Daoy (cell line): Measurements from ENCODE around the gene SHANK2. TPM values are rescaled to one million over a fixed set of nuclear protein-coding genes. Genes with fewer than 3 reads are reported as not detected.
"Not testable (repeated sequence)": the region's sequence is repeated elsewhere in the genome, so short reads cannot be mapped to it uniquely, and the experiment has no call there.

Source experiments
- DNase-seq: peaks from one replicate; pipeline ENCODE4 v3.0.0-alpha.2; 2015; ENCODE audit warnings: low read depth
- total RNA-seq: library from RNA; depleted of rRNA; stranded (reverse); fragments of >200 nt; shearing (Covaris generic); gene quantifications from 2 replicates; pipeline ENCODE4 v1.2.3, GENCODE V29; 2014

The SHANK2 gene
- total RNA-seq, 1 experiment from 2014 or later: 0.29 TPM

DNA sequence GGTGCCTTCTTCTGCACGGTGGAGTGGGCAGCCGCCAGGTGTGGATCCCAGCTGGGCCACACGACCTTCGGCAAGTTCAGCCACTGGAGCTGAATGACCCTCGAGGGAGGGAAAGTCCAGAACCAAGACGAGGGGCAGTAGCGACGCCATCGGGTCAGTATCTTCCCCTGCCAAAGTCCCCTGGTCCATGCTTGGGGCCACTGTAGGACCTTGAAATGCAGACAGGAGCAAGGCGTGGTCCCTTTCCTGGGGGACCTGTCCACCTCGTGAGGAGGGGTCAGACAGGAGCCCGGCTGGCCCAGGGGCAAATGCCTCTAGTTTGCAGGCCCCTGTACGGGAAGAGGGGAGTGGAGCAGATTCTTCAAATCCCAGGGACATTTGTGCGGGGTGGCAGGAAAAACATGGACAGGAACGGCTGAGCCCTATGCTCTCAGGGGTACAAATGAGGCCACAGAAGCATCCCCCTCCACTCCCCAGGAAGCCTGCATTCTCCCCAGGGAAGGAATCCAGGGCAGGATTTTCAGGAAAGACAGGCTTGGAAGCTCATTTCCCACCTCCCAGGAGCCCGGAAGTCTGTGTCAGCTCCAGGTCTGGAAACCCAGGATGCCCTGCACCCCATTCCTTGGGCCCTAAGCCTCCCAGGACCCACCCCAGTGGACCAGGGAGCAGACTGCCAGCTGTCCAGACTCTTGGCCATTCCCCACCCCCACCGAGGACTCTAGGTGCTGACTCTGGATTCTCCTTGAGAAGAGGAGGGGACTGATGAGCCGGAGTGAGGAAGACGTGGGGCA is 6.6 kb downstream of the SHANK2 start:
- DNase-seq: no peak

DNA sequence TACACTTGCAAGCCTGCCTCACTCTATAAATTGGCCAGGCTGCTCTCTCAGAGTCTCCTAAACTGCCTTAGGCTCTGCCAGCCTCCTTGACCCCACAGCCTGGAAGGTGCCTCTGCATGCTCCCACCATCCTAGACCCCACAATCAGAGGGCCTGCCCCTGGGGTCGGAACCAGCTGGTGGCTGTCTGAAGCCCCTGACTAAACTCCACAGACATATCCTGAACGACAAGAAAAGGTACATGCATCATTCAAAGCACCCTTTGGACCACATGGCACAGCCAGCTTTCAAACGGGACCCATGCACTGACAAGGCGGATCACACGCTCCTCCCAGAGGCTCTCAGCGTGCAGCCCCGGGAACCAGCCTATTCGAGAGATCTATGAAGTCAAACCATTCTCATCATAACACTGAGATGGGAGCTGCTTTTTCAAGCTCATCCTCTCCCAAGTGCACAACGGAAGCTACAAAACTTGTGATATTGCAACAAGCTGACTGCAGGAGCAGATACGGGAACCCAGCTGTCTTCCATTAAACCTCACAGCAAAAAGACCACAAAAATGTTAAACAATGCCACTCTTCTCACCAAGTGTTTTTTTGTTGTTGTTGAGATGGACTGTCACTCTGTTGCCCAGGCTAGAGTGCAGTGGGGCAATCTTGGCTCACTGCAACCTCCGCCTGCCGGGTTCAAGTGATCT is 8.1 kb downstream of the SHANK2 start:
- DNase-seq: no peak

DNA sequence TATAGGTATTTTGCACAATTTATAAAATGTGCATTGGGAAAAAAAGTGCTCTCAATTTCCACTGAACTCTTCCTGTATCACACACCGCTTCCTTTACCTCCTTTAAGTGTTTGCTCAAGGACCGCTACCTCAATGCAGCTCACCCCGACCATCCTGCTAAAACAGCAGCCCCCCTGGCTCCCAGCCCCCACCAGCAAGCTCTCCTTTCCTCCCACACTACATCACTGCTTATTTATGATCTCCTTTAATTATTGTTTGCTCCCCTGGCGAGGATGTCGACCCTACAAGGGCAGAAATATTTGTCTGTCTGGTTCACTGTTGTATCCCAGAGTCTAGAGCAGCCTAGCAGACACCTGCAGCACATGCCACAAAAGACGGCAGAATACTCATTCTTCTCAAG is 10.0 kb downstream of the SHANK2 start:
- DNase-seq: no peak

DNA sequence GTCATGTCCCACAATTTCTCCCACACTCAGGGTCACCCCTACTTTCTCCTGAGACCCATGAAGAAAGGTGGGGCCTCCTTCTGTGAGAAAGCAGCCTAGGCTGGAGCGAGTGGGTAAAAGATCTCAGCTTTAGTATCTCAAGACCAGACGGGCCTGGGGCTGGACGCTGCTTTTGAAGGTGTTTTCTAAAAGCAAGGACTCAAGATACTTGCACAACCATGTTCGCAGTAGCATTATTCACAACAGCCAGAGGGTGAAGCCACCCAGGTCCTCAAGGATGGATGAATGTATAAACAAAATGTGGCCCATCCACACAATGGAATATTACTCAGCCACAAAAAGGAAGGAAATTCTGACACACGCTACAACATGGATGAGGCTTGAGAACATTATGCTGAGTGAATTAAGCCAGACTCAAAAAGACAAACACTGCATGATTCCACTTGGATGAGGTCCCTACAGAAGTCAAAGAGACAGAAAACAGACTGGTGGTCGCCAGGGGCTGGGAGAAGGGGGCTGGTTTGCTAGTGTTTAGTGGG is 10.6 kb downstream of the SHANK2 start:
- no peak for DNase-seq

DNA sequence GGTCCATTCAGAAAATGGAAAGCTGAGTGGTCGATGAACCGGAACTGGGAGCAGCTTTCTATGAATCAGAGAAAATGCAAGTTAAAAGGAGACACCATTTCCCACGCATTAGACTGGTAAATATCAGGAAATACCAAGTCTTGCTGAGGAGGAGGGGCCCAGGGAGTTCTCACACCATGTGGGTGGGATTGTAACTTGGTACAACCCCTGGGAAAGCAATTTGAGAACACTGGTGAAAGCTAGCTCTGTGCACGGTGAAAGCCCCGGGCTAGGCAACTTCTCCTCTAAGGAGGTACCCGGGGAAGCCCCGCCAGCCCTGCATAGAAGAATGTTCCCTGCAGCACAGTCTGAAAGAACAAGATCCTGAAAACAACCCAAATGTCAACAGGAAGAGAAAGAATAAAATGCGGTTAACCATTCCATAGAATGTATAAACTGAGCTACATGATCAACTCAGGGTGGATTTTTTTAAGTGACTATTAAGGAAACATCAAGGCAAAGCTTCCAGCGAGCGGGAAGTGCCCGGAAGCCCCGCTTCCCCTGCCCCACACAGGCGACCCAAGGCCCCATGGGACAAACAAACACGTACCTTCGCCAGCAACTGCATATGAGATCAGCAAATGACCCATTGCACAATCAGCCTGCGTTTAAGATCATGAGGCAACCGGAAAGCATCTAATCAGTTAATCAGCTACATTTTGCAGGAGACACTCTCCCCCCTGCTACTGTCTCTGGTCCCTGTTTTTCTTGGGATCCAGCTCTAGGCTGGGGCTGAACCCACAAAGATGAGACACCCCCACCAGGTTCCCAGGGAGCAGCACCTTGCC is 11.3 kb downstream of the SHANK2 start:
- peak; percentile 85 for DNase-seq

DNA sequence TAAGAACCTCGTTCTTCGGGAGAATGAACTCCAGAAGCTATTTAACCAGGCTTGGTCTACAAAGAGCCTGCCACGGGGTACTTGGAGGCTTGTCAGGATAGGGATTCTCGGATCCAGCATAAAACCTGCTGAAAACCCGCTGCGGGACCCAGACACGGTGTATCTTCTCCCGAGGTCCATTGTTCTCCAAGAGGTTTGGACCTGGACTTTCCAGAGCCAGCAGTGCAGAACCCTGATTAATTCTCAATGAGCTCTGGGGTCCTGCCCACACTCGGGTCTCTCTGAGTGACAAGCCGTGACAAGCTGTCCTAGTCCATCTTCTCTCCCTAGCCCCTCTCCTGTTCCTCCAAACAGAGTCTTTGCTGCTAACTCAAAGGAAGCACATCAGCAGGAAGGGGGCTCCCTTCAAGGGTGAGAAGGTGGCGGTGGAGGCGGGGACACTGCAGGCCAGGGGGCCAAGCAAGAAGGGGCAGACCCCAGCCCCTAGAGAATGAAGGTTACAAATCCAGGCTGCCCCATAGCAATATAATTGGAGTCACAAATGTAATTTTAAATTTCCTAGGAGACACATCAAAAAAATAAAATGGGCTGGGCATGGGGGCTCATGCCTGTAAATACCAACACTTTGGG is 12.2 kb downstream of the SHANK2 start:
- no peak for DNase-seq

DNA sequence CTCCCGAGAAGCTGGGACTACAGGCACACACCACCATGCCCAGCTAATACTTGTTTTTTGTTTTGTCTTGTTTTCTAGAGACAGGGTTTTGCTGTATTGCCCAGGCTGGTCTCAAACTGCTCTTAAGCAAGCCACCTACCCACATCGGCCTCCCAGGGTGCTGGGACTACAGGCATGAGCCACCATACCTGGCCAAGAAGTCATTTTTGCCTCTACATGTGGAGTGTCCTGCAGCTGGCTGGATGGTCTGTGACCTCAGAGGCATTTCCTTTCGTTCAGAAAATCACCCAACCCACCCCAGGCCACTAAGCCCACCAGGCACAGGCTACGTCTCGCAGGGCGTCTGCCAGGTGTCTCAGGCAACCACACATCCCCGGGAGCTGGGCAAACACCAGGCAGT is 12.8 kb downstream of the SHANK2 start:
- no peak for DNase-seq

DNA sequence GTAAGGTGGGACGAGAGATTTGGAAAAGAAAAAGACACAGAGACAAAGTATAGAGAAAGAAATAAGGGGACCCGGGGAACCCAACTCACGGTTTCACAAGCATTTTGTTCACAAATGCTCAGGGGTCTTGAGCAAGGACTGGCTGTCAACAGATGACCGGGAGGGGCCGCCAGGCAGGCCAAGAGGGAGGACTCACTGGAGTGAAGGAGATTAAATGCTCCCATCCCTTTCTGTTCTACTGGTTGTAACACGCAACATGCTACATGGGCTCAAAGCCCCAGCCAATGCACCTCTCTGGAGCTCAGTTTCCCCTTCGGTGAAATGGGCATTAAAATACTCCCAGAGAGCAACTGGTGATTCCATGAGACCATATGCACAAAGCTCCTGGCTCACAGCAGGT is 13.4 kb downstream of the SHANK2 start:
- no peak for DNase-seq

DNA sequence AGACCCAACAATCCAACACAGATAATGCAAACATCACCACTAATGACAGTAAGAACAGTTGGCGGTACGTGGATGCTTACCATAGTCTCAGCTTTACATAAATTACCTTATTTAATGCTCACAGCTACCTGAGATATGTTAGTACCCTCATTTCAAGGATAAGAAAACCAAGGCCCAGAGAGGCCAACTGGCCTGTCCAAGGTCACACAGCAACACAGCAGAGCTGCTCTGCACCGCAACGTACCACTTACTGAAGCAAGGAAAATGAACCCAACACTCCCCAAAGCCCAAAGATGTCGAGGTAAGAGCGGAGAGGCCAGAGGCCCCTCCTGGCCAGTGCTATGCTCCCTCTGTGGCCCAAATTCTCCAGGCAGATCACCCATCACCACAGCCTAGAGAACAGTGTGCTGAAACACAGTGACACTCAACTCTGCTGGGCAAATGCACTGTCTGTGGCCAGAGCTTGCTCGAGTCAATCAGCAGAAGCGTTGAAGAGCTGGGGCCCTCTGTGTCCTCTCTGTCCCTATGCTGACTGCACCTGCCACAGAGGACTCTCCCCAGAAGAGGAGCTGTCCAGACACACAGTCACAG is 14.0 kb downstream of the SHANK2 start:
- DNase-seq: no peak

DNA sequence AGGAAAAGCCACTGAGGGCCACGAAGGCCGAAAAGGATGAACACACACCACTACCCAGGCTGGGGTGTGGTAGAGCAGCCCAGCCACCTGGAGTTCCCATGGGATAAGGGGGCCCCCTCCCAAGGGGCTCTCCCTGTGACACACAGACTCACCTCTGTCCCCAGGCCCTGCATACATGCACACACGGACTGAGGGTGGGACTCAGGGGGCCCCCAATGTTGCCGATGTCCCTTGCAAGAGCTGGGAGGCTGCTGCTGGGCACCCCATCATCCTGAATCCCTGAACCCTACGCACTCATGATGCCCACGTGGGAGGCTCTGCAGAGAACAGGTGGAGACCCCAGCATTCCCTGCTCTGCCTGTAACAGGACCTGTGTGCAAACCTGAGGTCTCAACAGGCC is 14.5 kb downstream of the SHANK2 start:
- no peak for DNase-seq

DNA sequence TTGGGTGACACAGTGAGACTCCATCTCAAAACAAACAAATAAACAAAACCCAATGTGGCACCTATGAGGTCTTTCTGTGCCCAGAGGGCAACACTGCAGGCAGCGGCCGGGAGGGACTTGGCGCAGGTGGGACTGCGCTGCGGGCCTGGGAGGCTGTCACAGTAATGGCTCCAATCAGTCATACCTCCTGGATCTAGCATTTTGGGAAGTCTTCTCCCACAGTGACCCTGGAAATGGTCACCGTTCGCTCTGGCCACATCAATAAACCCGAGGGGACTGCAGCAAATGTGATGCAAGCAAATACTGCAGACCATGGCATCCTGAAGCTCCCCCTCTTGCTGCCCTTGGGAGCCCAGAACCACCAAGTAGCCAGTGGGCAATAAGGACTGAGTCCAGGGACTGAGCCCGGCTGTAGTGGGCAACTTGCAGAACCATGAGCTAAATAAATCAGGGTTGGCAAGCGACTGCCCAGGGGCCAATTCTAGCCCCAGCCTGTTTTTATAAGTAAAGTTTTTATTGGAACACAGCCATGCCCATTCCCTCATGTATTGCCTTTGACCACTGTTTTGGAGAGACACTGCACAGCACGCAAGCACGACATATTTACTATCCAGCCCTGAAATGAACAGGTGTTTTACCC is 15.4 kb downstream of the SHANK2 start:
- no peak for DNase-seq

DNA sequence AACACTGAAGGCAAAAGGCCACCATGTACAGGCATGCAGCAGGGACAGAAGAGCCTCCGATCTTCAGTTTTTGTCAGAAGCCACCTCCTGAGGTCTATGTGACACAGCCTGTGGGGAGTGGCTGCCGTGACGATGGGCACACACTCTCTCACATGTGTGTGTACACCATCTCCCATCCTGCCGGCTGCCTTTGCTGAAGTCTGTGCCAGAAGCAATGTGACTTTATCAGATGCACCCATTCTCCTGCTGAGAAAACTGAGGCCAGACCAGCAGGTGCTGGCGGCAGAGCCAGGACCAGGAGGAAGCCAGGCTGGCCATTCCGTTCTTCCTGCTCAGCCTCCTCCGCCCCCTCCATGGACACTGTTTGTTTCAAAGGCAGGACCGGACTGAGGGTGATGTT is 16.7 kb downstream of the SHANK2 start:
- no peak for DNase-seq

DNA sequence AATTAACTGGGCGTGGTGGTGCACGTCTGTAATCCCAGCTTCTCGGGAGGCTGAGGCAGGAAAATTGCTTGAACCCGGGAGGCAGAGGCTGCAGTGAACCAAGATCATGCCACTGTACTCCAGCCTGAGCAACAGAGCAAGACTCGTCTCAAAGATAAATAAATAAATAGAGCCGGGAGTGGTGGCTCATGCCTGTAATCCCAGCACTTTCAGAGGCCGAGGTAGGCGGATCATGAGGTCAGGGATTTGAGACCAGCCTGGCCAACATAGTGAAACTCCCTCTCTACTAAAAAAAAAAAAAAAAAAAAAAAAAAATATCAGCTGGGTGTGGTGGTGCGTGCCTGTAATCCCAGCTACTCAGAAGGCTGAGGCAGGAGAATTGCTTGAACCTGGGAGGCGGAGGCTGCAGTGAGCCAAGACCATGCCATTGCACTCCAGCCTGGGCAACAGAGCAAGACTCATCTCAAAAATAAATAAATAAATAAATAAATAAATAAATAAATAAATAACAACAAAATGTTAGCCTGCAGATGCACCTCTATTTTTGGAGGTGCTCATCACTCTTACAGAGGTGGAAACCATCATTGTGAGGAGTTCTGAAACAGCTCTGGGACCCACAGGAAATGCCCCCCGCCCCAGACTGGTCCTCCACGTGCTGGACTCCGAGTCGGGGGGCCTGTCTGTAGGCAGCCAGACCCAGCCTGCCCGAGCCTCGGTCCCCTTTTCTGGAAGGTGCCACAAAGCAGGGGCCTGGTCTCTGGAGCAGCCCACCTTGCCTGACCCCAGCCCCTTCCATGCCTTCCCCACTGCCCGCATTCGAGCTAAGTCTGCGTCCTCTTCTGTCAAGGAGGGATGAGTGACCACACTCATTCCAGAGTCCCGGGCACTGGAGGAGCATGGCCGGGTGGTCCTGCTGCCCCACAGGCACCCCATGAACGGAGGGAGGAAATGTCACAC is 18.2 kb downstream of the SHANK2 start:
- not testable (repeated sequence) for DNase-seq

DNA sequence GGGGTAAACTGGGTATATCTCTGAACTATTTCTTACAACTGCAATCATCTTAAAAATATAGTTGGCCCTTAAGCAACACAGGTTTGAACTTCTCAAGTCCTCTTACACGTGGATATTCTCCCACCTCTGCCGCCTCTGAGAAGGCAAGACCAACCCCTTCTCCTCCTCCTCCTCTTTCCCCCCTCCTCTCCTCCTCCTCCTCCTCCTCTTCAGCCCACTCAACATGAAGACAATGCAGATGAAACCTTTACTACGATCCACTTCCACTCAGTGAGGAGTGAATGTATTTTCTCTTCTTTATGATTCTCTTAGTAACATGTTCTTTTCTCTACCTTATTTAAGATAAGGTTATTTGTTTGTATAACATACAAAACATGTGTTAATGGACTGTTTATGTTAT is 20.0 kb downstream of the SHANK2 start:
- DNase-seq: no peak

DNA sequence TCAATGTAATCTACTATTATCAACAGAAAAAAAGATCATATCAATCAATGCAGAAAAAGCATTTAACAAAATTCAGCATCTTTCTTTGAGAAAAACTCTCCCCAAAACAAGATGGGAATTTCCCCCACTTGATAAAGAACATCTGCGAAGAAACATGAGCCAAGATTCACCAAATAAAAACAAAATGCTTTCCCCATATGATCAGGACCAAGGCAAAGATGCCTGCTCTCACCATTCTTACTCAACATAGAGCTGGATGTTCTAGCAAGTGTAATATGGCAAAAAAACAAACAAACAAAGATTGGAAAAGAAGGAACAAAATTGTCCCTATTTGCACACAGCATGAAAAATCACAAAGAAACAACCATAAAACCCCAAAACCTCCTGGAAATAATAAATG is 23.4 kb downstream of the SHANK2 start:
- no peak for DNase-seq

DNA sequence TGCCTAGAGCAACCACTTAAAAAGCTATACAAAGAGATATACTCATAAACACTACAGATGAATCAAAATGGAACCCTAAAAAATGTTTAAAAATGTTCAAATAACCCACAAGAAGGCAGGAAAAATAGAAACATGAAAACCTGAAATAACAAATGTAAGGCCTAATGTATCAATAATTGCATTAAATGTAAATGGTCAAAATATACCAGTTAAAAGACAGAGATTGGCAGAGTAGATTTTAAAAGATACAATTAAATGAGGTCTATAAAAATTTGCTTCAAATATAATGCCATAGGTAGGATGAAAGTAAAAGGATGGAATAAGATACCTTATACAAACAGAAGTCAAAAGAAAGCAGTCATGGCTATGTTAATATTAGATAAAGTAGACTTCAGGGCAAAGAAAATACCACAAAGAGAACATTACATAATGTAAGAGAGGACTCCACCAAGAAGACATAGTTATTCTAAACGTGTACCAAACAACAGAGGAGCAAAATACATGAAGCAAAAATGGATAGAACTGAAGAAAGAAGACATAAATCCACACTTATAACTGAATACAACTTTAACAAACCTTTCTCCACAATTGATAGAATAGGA is 25.2 kb downstream of the SHANK2 start:
- no peak for DNase-seq

DNA sequence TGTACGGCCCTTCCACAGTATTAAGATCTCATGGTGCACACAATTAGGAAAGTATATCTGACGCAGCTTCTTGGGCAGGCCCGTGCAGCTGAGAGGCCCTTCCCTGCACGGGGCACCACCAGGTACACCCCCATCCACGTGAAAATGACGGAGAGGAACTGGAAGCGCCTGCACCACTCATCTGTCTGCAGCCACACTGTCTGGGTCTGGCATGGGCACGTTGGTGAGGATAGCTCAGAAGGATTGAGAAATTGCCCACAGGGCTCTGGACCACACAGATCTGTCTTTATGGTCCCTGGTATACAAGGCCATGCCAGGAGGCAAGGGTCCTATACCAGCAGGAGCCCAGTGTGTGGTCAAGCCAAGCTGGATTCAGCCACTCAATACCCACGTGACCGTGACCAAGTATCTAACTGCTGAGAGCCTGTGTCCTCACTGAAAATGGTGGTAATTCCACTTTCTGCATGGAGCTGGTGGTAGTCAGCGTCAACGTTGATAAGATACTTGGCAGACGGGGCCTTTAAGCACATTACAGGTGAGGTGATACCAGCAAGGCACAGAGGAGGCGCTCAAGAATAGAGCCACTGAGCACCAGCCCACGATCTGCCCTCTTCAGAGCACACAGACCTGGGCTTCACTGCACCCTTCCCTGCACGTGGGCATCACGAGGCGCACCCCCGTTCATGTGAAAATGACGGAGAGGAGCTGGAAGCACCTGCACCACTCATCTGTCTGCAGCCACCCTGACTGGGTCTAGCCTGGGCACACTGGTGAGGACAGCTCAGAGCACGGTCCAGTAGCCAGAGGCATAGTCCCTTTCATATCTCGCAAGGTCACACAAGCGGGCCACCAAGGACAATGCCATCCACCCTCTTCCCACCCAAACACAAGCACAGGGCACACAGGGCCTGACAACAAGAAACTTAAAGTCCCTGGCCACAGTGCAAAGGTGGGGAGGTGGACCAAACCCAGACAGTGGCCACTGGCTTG is 28.4 kb downstream of the SHANK2 start:
- no peak for DNase-seq

DNA sequence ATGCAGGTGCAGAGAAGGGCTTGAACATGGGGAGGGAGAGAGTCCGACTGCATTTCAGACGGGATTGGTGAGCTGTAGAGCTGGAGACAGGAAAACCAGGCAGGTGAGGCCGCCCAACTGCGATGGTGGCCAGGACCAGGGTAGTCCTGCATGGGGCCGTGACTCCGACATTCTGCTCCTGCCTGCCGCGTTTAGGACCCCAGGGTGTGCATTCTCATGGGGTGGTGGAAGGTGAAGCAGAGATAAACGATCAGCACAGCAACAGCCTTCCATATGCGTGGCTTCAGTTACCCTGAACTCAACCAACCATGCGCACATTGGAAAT is 29.3 kb downstream of the SHANK2 start:
- no peak for DNase-seq
